GM12892 (cell line): Measurements from ENCODE around the gene MTSS2.

Experiments used
- POLR2A ChIP-seq: IDR thresholded peaks from 2 replicates; pipeline ENCODE4 v1.6.1; 2011; ENCODE audit warnings: low read depth, low read length, control low read depth
- POLR2AphosphoS5 ChIP-seq: IDR thresholded peaks from 2 replicates; pipeline ENCODE4 v1.6.1; 2011; ENCODE audit warnings: low read depth, low read length, control low read depth

DNA sequence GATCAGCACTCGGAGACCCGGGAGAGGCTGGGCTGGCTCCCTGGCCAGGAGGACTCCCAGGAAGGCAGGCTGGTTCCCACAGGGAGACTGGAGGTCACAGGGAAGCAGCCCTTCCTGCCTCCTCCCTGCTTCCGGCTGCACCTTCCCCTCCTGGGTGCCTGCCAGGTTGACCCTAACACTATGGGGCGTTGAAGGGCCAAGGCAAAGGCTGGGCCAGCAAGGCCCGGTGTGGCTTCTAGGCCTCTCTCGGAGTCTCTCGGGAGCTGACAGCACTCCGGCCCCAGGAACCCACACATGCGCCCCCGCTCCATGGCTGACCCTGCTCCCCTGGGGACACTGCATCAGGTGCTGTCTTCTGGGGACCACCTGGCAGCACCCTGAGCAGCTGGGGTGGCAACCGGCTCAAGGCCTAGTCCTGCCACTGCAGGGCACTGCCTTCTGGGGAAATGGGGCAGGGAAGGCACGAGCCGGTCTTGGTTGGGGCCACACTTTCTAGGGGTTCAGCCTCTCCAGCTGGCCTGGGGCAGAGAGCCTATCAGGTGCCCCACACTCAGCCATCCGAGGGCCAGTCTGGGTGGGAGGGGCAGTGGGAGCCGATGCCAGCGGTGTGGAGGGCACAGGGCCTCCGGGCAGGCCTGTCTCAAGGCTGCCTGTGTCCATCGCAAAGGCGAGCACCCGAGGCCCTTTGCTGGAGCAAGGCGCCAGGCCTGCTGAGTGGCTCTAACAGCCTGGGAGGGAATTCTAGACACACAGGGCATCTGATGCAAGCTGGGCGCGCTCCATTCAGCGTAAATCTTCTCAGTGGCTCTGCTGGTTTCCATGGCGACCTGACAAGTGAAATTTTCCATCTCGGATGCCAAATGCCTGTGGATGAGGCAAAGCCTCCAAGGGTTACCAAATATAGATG is 5.6 kb upstream of the MTSS2 start:
- no peak for TF ChIP-seq POLR2AphosphoS5
- no peak for TF ChIP-seq POLR2A
